Thymus (tissue), 11 donors: ENCODE measurements around the gene REN. TPM values are rescaled to one million over a fixed set of nuclear protein-coding genes. Genes with fewer than 3 reads are reported as not detected.
A peak's percentile ranks its signal among the peaks of the same experiment; 100 is the strongest.

Source experiments
- DNase-seq, 9 donors: peaks; one replicate each; pipeline ENCODE4 v3.0.0-alpha.2; 2013; ENCODE audit warnings: low spot score in 9 of 9, low read depth in 6 of 9, missing footprints in 1 of 9
- H3K27ac ChIP-seq, 2 donors: one replicate each; pipeline ENCODE4 v1.5.1; 2013; ENCODE audit warnings: control low read depth in 1 of 2, low read depth in 1 of 2, low read length in 1 of 2, mild to moderate bottlenecking in 1 of 2, moderate library complexity in 1 of 2
- H3K27me3 ChIP-seq, 2 donors: one replicate each; pipeline ENCODE4 v1.5.1; 2013; ENCODE audit warnings: low read length in 1 of 2; ENCODE audit not compliant: control insufficient read depth in 2 of 2, insufficient read depth in 1 of 2
- H3K36me3 ChIP-seq, 2 donors: one replicate each; pipeline ENCODE4 v1.5.1; 2013; ENCODE audit warnings: low read length in 1 of 2, mild to moderate bottlenecking in 1 of 2, moderate library complexity in 1 of 2; ENCODE audit not compliant: control insufficient read depth in 2 of 2, insufficient read depth in 2 of 2
- H3K4me1 ChIP-seq, 2 donors: one replicate each; pipeline ENCODE4 v1.5.1; 2013; ENCODE audit warnings: low read length in 2 of 2; ENCODE audit not compliant: control insufficient read depth in 2 of 2, insufficient read depth in 2 of 2
- H3K4me3 ChIP-seq, 2 donors: one replicate each; pipeline ENCODE4 v1.5.1; 2013; ENCODE audit warnings: low read length in 2 of 2, control low read depth in 1 of 2, mild to moderate bottlenecking in 1 of 2
- H3K9me3 ChIP-seq, 2 donors: one replicate each; pipeline ENCODE4 v1.5.1; 2013; ENCODE audit warnings: low read length in 1 of 2, mild to moderate bottlenecking in 1 of 2; ENCODE audit not compliant: control insufficient read depth in 2 of 2, insufficient read depth in 1 of 2
- WGBS: extraction: QIAGEN DNeasy Blood & Tissue Kit; methylation state at CpG from one replicate; pipeline ENCODE4 v1.1.7; 2013; 5-methylcytosine and 5-hydroxymethylcytosine counted together
- polyA plus RNA-seq: library from polyadenylated mRNA; stranded (reverse); fragments of 200-250 nt; gene quantifications from one replicate; pipeline ENCODE4 v1.2.3, GENCODE V29; 2013
- total RNA-seq: library from RNA; stranded (reverse); fragments of 120-200 nt; gene quantifications from one replicate; pipeline ENCODE4 v1.2.4, GENCODE V29; 2013
- donor health status: healthy.

REN gene
- total and polyA plus RNA-seq, 2 donors = 0.66 to 1.9 TPM

DNA sequence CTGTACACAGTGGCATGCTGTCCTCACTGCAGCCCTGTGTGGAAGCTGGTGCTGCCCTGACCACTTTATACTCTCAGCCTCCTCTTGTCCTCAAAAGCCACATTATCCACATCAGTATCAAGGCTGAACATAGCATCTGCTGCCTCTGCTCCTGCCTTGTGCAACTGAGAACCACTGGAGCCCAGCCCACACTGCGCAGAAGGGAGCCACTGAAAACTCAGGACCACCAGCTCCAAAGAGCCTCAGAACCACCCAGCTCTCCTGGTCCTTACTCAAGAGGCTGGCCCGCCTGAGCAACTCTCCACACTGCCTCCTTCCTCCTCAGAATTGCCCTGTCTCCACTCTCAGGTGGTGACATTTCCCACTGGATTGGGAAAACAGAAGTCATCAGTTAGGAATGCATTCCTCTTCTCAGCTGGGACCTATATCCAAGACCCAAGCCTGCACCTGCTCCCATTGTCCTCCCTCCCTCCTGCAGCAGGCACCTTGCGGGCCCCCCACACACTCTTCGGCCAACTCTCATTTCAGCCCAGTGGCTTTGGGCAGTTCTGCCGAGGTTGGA lies 37.1 kb upstream of the REN start:
- Histone ChIP-seq H3K4me1 (peaks cover 0 to 13% of the 10 kb centered on the region in 2 donors), H3K36me3 (no peaks in the 10 kb centered on the region), H3K27ac (no peak overlapping the region), H3K27me3 (peaks cover 3 to 28% of the 10 kb centered on the region in 2 donors), H3K9me3 (peaks cover 0 to 3% of the 10 kb centered on the region in 2 donors), H3K4me3 (no peak overlapping the region)
- DNase-seq = no peak
- WGBS = 95% methylated on average over 5 of the region's 5 CpGs

DNA sequence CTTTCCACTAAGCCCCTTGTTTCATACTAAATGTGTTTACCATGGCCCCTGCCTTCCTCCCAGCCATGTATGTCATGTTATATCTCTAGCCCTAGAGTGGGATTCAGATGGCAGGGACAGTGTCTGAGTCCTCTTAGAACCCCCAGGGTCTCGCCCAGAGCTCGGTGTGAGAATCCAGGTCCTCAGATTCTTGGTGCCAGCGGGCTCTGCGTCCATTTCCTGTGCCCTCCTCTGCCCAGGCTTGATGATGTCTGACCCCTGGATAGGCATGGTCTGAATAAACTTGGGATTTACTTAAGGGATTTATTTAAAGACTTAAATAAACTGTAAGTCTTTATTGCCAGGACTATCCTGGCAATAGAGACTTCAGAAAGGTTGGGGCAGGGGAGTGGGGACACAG lies 36.3 kb upstream of the REN start:
- 98% methylated on average over 4 of the region's 4 CpGs for WGBS
- no peak overlapping the region for H3K4me3 ChIP-seq
- peaks cover 0 to 13% of the 10 kb centered on the region in 2 donors for H3K4me1 ChIP-seq
- peaks cover 3 to 28% of the 10 kb centered on the region in 2 donors for H3K27me3 ChIP-seq
- H3K9me3 ChIP-seq = peaks cover 0 to 3% of the 10 kb centered on the region in 2 donors
- H3K36me3 ChIP-seq = no peaks in the 10 kb centered on the region
- no peak overlapping the region for H3K27ac ChIP-seq
- DNase-seq = no peak

DNA sequence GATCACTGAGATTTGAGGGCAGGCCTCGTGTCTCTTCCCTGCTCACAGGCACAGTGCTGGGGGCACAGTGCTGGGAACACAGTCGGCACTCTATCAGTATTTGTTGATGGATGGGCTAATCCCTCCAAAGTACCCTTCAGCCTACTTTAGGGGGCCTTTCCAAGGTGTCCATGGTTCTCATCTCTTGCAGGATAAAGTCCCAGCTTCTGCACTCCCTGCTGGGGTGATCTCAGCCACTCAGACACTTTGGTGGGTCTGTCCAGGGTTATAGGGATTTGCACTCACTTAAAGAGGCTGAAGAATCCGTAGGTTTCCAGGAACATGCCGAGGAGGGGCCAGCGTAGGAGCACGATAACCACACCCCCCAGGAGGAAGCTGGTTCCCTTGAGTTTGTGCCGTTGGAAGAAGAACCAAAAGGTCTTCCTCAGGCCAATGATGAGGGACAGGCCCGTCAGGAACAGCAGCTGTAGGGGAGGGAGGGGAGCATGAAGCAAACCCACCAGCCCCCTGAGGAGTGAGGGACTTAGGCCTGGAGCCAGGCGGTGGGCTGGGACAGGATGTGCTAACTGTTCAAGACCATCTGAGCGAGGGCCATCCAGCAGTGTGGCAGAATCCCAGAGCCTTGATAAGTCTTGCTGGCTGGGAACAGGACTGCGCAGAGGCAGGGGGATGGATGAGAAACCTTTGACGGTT lies 35.4 kb upstream of the REN start:
- no peak for DNase-seq
- Histone ChIP-seq H3K36me3 (no peaks in the 10 kb centered on the region), H3K4me3 (no peak overlapping the region), H3K27ac (no peak overlapping the region), H3K9me3 (peaks cover 0 to 3% of the 10 kb centered on the region in 2 donors), H3K27me3 (peaks cover 3 to 30% of the 10 kb centered on the region in 2 donors), H3K4me1 (peaks cover 0 to 12% of the 10 kb centered on the region in 2 donors)
- WGBS = 97% methylated on average over 12 of the region's 12 CpGs

DNA sequence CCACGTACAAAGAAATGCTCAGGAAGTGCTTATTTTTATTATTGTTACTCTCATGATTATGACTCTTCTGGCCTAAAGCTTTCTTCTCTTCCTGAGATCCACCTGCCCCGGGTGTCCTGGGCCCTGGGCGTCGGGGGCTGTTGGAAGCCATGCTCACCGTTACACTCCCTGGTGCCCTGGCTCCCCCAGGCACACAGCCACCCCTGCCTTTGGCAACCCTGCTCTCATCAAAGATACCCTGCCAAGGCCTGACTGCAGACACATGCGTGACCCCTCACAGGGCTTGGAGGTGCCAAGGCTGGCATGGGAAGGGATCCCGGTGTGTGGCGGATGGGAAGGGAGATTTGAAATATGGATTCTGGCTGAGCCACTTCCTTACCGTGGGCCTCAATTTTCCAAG lies 33.4 kb upstream of the REN start:
- Histone ChIP-seq H3K27me3 (peaks cover 3 to 27% of the 10 kb centered on the region in 2 donors), H3K36me3 (no peaks in the 10 kb centered on the region), H3K4me3 (no peak overlapping the region), H3K9me3 (peaks cover 0 to 3% of the 10 kb centered on the region in 2 donors), H3K27ac (no peak overlapping the region), H3K4me1 (peaks cover 0 to 18% of the 10 kb centered on the region in 2 donors)
- DNase-seq = no peak
- 96% methylated on average over 9 of the region's 9 CpGs for WGBS

DNA sequence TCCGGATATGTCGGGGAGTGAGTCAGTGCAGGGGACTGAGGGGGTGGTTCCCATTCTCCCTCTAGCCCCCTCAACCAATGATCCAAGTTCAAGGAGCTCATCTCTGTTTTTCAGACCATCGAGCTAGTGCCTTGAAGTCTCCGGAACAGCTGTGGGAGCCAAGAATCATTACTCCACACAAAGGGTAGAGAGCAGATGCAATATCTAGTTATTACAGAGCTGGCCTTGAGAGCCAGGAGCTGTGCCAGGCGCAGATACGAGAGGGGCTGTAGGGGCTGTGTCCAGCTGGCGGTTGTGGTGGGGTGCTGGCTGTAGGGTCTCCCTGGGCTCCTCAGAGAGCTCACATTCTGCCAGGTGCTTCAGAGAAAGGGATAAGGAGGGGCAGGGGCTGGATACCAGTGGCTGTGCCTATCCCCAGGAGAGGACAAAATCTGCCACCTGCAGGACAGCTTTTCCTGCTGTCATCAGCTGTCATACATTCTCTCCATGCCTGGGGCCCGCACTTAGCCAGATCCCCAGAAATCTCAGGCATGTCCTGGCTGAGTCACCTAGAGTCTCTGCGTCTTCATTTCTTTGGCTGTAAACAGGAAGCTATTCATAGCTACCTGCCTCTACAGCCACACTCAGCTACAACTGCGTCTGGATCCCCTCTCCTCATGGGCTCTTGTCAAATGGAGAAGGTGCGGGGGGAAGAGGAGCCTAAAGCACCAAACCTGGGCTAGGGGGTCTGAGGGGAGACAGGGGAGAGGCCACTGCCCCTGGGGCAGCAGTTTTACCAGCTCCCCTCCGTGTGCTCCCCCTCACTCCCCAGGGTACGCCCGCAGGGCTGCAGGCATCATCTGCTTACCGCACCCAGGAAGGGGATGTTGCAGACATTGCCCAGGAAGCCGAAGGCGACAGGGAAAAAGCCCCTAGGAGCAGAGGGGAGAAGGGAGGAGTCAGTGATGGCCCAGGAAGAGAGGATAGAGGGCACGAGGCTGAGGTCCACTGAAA lies 32.5 kb upstream of the REN start:
- Histone ChIP-seq H3K4me1 (peaks cover 0 to 27% of the 10 kb centered on the region in 2 donors), H3K4me3 (no peak overlapping the region), H3K9me3 (peaks cover 0 to 3% of the 10 kb centered on the region in 2 donors), H3K27ac (no peak overlapping the region), H3K36me3 (no peaks in the 10 kb centered on the region), H3K27me3 (peaks cover 3 to 24% of the 10 kb centered on the region in 2 donors)
- peak in 1 of 9 donors; percentile 39 for DNase-seq
- 86% methylated on average over 18 of the region's 18 CpGs for WGBS

DNA sequence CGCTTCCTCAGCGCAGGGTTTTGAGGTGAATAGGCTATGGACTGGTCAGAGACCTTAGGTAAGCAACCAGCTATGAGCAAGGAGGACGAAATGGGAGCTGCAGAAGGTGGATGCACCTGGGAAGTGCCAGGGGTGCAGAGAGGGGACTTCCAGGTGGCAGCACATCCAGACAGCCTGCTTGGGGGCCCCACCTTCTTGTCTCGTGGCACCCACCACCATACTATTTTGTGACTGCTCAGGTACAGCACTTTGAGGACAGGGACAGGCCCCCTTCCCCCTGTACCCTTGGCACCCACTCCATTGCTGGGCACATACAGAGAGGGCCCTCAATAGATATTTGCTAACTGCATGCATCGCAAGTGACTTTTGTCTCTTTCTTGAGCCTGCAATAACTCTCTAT lies 30.9 kb upstream of the REN start:
- Histone ChIP-seq H3K36me3 (no peaks in the 10 kb centered on the region), H3K9me3 (no peaks in the 10 kb centered on the region), H3K27ac (no peak overlapping the region), H3K4me1 (peaks cover 0 to 36% of the 10 kb centered on the region in 2 donors), H3K27me3 (peaks cover 0 to 10% of the 10 kb centered on the region in 2 donors), H3K4me3 (no peak overlapping the region)
- 86% methylated on average over 5 of the region's 5 CpGs for WGBS
- DNase-seq = no peak

DNA sequence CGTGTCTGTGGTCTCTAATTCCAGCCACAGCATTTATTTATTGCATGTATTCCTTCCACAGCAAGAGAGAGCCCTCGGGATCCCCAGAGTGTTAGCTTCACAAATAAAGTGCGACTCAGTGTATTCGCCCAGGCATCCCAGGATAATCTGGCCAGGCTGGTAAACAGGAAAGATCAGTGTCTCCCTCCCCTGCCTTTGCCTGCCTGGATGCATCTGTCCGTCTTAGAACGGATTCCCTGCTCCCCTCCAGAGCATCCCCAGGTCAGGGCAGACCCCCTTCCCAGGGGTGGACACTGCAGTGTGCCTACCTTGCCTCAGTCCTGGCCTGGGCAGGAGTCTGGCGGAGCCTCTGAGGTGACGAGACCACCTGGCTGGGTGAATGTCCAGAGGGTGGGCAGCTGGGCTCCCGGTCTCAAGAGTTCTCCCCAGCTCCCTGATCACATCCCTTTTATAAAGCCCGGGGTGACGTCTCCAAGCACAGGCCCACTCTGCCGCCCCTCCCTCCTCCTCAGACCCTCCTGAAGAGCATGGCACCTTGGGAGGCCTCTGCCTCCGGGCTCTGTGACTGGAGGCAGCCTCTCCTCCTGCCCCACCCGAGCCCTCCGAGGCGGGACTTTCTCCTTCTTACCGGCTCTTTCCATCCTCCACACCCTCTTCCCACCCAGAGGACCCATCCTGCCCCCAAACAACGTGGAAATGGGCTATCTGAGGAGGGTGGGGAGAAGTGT lies 30.1 kb upstream of the REN start, which contains the start of gene KISS1:
TSS of gene KISS1 (minus strand) at position 424 of the 728 bp plus-strand sequence. CDS start 3,615 bp downstream, outside the sequence.
- Histone ChIP-seq H3K27ac (no peak within 1 kb of the TSS), H3K9me3 (no peaks in the 10 kb centered on the region), H3K36me3 (no peaks in the 10 kb centered on the region), H3K4me3 (no peak within 1 kb of the TSS), H3K27me3 (peaks cover 0 to 10% of the 10 kb centered on the region in 2 donors), H3K4me1 (peaks cover 4 to 44% of the 10 kb centered on the region in 2 donors)
- 88% methylated on average over 18 of the region's 18 CpGs for WGBS
- no peak for DNase-seq

DNA sequence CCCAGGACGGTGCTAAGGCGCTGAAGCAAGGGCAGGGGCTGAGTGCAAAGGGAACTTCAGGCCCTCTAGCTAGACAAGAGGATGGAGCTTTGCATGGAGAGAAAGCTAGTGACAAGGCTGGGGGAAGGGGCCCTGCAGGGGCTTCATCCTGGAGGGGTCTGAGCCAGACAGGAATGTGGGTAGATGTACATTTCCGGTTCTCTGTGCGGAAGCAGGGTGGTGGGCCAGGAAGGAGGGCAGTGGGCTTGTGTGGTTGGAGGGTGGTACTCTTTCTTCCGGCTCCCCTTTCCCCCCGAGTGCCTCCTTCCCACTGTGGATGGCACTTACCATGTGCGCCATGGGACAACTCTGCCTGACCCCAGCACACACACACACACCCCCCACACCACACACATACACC lies 28.6 kb upstream of the REN start:
- Histone ChIP-seq H3K4me3 (no peak overlapping the region), H3K27me3 (peaks cover 0 to 12% of the 10 kb centered on the region in 2 donors), H3K4me1 (peaks cover 11 to 57% of the 10 kb centered on the region in 2 donors), H3K9me3 (peaks cover 0 to 5% of the 10 kb centered on the region in 2 donors), H3K27ac (no peak overlapping the region), H3K36me3 (no peaks in the 10 kb centered on the region)
- 34% methylated on average over 7 of the region's 7 CpGs for WGBS
- peak in 1 of 9 donors; percentile 43 for DNase-seq
